NT2/D1 (cell line): ENCODE measurements around the gene AGAP1.

Source experiments
- YY1 ChIP-seq: IDR thresholded peaks from 2 replicates; pipeline ENCODE4 v1.6.1; 2011; ENCODE audit not compliant: insufficient read length, insufficient read depth
- ZNF274 ChIP-seq: IDR thresholded peaks from 2 replicates; pipeline ENCODE4 v1.6.1; 2011; ENCODE audit warnings: mild to moderate bottlenecking, low read depth, low read length

GRCh38 chr2:235514627-235515363, 21.0 kb downstream of the AGAP1 start:
- TF ChIP-seq YY1 (no peak), ZNF274 (no peak)
